NT2/D1 (cell line): Measurements from ENCODE around the gene TLR3.

Experiments
- SUZ12 ChIP-seq: IDR thresholded peaks from 2 replicates; pipeline ENCODE4 v1.6.1; 2011; ENCODE audit not compliant: insufficient read length, insufficient read depth; ENCODE audit errors: extremely low read depth
- YY1 ChIP-seq: IDR thresholded peaks from 2 replicates; pipeline ENCODE4 v1.6.1; 2011; ENCODE audit not compliant: insufficient read length, insufficient read depth
- ZNF274 ChIP-seq: IDR thresholded peaks from 2 replicates; pipeline ENCODE4 v1.6.1; 2011; ENCODE audit warnings: mild to moderate bottlenecking, low read depth, low read length

DNA sequence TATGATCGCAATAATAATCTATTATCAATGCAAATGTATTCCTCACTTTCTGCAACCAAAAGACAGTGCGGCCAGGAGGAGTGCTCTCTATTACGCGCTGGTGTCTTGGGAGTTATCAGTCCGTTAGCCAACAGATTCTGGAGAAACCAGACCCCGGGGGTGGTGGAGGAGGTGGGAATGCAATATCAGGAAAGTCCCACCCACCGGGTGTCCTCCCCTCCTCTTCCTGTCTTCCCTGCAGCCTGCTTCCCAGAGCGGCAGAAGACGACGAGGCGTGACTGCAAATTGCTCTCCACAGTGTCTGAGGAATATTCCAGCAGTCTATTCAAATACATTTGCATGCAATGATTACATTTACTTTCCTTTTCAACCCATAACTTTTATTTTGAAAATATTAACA lies 17.9 kb upstream of the TLR3 start:
- TF ChIP-seq ZNF274 (no peak), YY1 (no peak), SUZ12 (no peak)
